ENCODE measurements around the gene ARPC5.
"Not testable (repeated sequence)": the region's sequence is repeated elsewhere in the genome, so short reads cannot be mapped to it uniquely, and the experiment has no call there.

ARPC5 gene

DNA sequence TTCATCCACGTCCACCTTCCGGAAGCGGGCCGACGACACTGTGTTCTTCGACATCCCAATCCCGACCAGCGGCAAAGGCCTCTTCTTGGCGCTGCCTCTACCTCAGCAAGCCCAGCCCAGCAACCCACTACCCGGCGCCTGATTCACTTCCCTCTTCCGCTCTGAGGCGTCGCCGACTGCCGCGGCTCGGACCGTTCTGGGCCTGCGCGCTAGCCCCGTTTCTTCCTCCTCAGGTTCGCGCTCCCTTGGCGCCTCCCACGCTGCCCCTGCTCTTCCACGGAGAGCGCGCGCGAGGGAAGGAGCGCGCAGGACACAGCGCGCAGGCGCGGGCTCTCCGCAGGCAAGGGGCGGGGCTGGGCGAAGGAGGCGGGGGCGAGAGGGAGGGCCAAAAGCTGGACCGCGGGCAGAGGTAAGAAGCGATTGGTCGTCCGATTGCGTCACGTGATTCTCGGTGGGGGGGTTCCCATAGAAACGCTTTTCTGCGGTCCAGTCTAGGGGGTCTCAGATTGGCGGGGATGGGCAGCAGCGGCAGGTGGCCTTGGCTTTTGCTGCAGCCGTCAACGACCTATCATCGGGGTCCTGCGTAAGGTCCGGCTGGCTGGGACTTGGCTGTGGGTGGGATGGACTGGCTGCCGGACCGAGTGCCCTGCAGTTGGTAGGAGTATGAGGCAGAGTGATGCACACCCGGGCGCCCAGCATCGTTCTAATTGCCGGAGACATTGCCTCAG, at the start of gene ARPC5:
Gene ARPC5, minus strand, starts transcription at position 178 of the 728 bp plus-strand sequence. Its CDS starts 124 bp downstream, at position 54.
- peak; percentile 98 for DNase-seq

DNA sequence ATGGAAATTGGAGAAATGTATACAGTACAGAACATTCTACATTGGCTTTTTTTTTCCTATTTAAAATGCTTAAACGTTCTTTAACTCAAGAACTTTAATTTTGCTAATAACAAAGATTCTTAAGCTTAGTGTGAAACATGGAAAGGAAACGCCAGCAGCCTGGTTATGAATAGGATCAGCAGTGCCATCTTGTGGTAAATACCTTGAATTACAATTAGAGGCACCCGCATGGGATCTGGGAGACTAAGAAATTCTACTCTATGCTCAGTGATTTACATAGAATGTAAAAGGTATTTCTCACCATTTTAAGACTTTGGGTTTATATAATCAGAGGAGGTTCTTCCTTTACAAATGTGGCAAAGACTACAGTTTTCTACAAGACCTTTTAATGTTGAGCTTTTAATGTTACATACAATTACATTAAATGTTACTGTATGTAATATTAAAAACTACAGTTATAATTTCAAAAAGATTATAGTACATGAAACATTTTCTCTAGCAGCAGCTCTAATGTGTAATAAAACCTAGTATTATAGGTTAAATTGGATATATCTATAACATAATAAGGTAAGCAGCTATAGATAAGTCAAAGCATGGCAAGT, 49.6 kb upstream of the ARPC5 start:
- peak; percentile 32 for DNase-seq

DNA sequence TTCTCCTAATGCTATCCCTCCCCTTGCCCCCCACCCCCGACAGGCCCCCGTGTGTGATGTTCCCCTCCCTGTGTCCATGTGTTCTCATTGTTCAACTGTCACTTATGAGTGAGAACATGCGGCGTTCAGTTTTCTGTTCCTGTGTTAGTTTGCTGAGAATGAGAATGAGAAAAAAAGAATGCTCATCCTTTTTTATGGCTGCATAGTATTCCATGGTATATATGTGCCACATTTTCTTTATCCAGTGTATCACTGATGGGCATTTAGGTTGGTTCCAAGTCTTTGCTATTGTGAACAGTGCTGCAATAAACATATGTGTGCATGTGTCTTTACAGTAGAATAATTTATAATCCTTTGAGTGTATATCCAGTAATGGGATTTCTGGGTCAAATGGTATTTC, 43.8 kb upstream of the ARPC5 start:
- not testable (repeated sequence) for DNase-seq

GRCh38 chr1:183678819-183679218, 43.2 kb upstream of the ARPC5 start:
- DNase-seq: no peak

- DNase-seq: no peak
Observed at GRCh38 chr1:183676586-183677189, 41.1 kb upstream of the ARPC5 start.

- no peak for DNase-seq
Observed at GRCh38 chr1:183675883-183676585, 40.5 kb upstream of the ARPC5 start.

DNA sequence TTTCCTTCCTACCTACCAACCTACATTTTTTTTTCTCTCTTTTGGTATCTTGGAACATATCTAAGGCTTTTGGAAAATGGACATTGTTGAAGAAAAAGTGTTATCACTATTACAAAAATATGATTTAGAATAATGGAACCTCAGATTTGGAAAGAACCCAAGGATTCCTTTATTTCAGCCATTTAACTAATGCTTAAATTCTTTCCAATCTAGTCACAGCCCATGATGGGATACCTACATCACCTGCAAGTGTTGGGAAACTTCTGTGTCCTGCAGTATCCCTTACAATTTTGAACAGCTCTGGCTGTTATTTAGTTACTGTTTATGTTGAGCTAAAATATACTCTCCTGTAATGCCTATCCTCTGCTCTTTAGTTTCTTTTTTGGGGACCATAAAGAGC, 39.8 kb upstream of the ARPC5 start:
- DNase-seq: no peak

GRCh38 chr1:183674886-183675285, 39.3 kb upstream of the ARPC5 start:
- DNase-seq: no peak

- no peak for DNase-seq
Observed at GRCh38 chr1:183674339-183674738, 38.8 kb upstream of the ARPC5 start.

- no peak for DNase-seq
Observed at GRCh38 chr1:183673605-183674323, 38.2 kb upstream of the ARPC5 start.

DNA sequence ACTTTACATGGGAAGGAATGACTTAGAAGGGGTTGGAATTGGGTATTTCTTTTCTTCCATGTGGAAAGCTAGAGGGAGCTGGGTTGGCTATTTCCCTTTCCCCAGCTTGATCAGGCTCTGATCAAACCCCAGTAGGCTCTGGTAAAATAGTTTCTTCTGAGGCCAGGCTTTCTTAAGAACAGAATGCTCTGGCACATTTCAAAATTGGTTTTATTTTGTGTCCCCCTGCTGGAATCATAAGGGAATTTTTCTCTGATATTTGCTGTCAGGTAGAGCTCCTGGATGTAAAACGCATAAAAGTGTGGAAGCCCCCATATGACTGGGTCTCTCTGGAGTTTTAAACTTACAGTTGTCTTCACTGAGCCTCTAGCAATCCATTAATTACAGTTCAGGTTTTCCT, 34.6 kb upstream of the ARPC5 start:
- no peak for DNase-seq

GRCh38 chr1:183656355-183656754, 20.8 kb upstream of the ARPC5 start:
- no peak for DNase-seq

DNA sequence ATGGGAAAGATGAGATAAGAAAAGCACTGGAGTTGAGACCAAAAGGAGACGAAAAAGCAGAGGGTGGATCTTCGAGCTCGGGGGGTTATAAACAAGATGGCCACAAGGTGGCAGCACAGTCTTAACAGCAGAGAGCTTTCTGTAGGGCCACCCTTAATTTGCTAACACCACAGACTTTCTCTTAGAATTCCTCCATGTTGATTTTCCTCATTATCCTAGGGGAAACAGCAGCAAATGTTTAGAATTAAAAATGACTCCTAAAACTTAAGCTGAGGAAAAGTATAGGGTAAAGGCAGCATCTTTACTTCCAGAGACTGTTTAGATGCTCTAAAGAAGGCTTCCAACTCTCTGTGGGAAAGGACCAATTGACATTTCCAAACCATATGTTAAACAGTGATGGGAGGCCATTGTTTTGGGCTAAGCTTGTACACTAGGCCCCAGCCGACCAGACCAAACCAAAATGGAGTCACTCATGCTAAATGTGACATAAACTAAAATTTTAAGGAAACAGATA, 20.0 kb upstream of the ARPC5 start:
- peak; percentile 84 for DNase-seq

DNA sequence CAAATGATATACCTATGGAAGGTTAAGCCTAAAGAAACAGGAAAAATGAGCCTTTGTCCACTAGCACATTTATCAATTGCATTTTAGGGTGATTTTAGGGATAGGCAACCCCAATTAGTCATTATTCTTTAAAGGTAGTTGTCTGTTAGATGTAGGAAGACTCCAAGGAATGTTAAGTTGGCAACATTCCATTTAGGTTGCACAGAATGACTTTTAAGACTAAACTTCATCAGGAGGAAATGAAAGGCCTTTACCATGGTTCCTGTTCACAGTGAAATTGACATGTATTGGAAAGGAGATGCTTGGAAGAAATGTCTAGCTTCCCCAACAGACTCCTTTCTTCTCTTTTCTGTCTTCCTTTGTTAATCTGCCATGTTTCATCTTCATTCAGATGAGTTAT, 19.1 kb upstream of the ARPC5 start:
- no peak for DNase-seq

DNA sequence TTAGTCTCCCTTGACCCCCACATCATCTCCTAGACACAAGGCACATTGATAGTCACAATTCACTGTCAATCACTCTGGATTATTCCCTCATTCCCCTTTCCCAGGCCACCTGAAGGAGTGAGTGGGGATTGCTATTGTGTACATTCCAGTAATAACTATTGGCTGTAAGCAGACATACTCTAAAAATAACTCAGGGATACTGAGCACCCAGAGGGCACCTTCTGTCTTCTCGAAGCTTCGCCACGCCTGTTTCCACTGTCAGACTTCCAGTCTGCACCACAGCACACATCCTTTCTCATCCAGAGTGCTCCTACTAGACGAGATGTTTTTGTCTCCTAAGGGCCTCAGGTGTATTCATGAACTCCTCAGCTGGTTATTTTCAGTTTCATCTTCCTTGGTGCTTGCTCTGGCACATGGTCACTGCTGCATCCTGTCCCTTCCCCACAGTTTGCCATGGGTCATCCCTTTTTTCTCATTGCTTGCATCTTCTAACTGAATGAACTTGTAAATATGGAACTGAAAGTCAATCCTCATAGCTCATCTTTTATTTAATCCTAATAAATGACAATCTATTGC, 18.4 kb upstream of the ARPC5 start:
- no peak for DNase-seq

DNA sequence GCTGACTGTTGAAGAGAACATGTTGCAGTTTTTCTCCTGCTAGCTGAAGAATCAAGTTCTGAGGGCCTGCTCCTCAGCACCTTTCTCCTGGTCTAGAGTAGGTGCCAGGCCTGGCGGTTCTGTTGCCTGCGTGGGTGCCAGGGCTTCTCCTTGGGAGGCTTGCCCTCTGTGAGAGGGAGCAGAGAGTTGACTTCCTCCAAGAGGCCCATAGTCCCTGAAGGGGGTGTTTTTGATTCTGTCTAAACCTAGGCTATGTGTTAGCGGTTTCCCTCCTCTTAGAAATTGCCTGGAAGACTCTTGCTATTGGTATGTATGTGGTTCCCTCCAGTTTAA, 17.8 kb upstream of the ARPC5 start:
- DNase-seq: no peak

- peak; percentile 6 for DNase-seq
Observed at GRCh38 chr1:183652547-183653461, 17.2 kb upstream of the ARPC5 start, which contains the start of gene APOBEC4. Gene APOBEC4 (minus strand): TSS chr1:183653316. CDS start chr1:183648781, 4,535 bp downstream.

DNA sequence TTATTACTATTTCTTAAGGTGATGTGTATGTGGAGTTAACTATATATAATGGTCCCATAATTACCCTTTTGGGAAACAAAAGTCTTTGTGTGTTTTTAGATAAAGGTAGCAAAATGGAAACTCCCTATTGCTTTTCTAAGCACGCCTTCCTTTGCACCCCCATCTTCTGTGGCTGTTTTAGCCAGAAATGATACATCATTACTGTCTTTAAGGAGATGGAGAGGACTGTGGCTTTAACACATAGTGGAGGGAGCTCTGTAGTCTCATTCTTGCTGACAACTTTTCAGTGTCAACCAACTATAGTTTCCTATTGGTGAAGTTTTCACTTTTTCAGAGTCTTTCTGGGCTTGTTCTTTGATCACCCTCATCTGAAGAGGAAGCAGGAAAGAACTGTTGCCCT, 16.5 kb upstream of the ARPC5 start:
- DNase-seq: no peak

- DNase-seq: no peak
Observed at GRCh38 chr1:183651612-183652011, 16.0 kb upstream of the ARPC5 start.

GRCh38 chr1:183648042-183648441, 12.5 kb upstream of the ARPC5 start:
- DNase-seq: no peak

GRCh38 chr1:183646776-183647175, 11.2 kb upstream of the ARPC5 start:
- DNase-seq: no peak
